Measurements from ENCODE around the gene KRTAP4-1.
"Not testable (repeated sequence)": the region's sequence is repeated elsewhere in the genome, so short reads cannot be mapped to it uniquely, and the experiment has no call there.

The KRTAP4-1 gene

DNA sequence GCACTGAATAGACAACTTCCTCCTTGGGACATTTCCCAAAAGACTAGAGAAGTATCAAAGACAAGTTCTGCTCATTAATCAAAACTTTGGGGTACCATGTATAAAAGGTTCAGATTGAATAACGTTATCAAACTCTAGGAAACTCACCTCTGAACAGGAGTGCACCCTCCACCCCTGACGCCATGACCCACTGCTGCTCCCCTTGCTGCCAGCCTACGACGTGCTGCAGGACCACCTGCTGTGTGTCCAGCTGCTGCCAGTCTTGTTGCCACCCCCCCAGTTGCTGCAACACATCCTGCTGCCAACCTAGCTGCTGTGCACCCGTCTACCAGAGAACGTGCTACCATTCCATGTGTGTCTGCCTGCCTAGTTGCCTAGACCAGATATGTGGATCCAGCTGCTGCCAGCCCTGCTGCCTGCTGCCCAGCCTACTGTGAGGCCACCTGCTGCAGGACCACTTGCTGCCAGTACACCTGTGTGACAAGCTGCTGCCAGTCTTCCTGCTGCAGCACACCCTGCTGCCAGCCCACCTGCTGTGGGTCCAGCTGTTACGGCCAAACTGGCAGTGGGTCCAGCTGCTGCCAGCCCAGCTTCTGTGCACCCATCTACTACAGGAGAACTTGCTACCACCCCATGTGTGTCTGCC lies 27.9 kb upstream of the KRTAP4-1 start:
- TF ChIP-seq, protein P1, sequence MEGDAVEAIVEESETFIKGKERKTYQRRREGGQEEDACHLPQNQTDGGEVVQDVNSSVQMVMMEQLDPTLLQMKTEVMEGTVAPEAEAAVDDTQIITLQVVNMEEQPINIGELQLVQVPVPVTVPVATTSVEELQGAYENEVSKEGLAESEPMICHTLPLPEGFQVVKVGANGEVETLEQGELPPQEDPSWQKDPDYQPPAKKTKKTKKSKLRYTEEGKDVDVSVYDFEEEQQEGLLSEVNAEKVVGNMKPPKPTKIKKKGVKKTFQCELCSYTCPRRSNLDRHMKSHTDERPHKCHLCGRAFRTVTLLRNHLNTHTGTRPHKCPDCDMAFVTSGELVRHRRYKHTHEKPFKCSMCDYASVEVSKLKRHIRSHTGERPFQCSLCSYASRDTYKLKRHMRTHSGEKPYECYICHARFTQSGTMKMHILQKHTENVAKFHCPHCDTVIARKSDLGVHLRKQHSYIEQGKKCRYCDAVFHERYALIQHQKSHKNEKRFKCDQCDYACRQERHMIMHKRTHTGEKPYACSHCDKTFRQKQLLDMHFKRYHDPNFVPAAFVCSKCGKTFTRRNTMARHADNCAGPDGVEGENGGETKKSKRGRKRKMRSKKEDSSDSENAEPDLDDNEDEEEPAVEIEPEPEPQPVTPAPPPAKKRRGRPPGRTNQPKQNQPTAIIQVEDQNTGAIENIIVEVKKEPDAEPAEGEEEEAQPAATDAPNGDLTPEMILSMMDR (IDR thresholded peaks at IDR 0.05; ENCODE audit: low read depth, low read length, missing control alignments): no peak
- DNase-seq (ENCODE audit: low read depth): no peak
- H3K4me3 ChIP-seq (ENCODE audit: low read depth, low read length): no peak overlapping the region

DNA sequence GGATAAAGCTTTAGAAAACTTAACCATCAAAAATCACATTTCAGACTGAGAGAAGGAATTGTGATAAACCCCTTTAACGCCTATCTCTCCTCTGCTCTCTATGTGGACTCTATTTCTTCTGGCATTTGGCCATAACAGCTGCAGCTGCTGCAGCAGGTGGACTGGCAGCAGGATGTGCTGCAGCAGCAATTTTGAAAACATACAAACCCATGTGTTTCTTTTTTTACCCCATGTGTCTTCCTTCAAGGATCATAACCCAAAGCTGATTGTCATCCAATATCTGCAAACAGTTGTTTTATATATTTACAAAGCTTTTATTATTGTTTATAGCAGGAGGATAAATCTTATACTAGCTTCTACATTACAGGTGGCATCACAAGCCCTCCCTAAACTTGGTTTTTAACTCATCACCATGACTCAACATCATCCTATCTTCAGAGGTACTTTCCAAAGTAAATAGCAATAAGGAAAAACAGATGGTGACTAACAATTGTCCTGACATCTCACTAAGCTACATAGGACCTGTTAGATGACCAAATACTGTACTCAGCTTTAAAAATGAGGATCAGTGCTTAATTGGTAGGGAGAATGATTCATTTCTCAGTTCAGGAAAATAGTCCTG lies 27.2 kb upstream of the KRTAP4-1 start:
- TF ChIP-seq, protein P1 (IDR thresholded peaks at IDR 0.05; ENCODE audit: low read depth, low read length, missing control alignments): no peak
- no peak for DNase-seq (ENCODE audit: low read depth)
- no peak overlapping the region for H3K4me3 ChIP-seq (ENCODE audit: low read depth, low read length)

DNA sequence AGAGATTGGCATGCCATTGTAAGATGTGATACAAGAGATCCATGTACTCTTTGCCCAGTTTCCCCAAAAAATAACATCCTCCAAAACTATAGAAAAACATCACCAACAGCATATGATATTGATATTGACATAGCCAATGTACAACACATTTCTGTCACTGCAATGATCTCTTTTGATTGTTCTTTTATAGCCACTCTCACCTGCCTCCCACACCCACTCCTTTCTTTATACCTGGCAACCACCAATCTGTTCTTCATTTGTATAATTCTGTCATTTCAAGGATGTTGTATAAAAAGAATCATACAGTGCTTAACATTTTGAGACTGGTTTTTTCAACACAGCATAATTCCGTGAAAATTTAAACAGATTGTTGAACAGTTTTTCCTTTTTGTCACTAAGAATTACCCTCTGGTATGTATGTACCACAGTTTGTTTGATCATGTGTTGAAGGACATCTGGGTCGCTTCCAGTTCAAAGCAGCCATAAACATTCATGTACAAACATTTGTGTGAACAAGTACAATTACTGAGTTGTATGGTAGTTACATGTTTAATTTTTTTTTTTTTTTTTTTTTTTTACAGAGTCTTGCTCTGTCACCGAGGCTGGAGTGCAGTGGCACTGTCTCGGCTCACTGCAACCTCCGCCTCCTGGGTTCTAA lies 14.8 kb upstream of the KRTAP4-1 start:
- TF ChIP-seq, protein P1 (IDR thresholded peaks at IDR 0.05; ENCODE audit: low read depth, low read length, missing control alignments): no peak

DNA sequence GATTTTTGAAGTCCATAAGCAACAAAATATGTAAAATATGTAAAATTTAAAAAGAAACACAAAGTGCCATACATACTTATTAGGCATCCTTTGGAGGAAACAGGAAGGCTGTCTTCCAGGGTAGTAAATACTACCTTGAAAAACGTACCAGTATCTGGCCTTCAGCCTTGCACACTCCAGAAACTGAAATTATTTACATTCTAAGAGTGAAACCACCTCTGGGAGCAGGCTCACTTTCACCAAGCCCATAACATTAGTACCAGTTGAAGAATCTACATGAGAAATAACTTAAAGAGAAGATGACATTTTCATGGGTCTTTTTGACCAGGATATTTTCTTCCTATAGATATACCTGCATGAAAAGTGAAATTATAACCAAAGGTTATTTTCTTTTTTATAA lies 11.4 kb upstream of the KRTAP4-1 start:
- TF ChIP-seq, protein P1 (IDR thresholded peaks at IDR 0.05; ENCODE audit: low read depth, low read length, missing control alignments): no peak
- no peak for DNase-seq (ENCODE audit: low read depth)
- no peak overlapping the region for H3K4me3 ChIP-seq (ENCODE audit: low read depth, low read length)

More for the DNA sequence above, 14.8 kb upstream of the KRTAP4-1 start:
- H3K4me3 ChIP-seq (ENCODE audit: low read depth, low read length): no peak overlapping the region
- no peak for DNase-seq (ENCODE audit: low read depth)

DNA sequence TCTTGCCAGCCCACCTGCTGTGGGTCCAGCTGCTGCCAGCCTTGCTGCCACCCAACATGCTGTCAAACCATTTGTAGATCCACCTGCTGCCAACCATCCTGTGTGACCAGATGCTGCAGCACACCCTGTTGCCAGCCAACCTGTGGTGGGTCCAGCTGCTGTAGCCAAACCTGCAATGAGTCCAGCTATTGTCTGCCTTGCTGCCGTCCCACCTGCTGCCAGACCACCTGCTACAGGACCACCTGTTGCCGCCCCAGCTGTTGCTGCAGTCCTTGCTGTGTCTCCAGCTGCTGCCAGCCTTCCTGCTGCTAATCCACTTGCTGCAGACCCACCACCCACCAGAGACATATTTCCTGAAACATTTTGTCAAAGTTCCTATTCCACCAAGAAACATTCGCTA lies 5.6 kb upstream of the KRTAP4-1 start:
- DNase-seq (ENCODE audit: low read depth): no peak
- no peak overlapping the region for H3K4me3 ChIP-seq (ENCODE audit: low read depth, low read length)

DNA sequence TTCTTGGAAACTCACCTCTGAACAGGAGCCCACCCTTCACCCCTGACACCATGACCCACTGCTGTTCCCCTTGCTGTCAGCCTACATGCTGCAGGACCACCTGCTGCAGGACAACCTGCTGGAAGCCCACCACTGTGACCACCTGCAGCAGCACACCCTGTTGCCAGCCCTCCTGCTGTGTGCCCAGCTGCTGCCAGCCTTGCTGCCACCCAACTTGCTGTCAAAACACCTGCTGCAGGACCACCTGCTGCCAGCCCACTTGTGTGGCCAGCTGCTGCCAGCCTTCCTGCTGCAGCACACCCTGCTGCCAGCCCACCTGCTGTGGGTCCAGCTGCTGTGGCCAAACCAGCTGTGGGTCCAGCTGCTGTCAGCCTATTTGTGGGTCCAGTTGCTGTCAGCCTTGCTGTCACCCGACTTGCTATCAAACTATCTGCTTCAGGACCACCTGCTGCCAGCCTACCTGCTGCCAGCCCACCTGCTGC lies 5.2 kb upstream of the KRTAP4-1 start, which contains the start of gene KRTAP9-1:
KRTAP9-1 (plus strand) TSS at position 51 of the 482 bp plus-strand sequence; CDS start at position 51, 0 bp downstream.
- not testable (repeated sequence) for H3K4me3 ChIP-seq (ENCODE audit: low read depth, low read length)

More for the DNA sequence above, 5.6 kb upstream of the KRTAP4-1 start:
- TF ChIP-seq, protein P1 (IDR thresholded peaks at IDR 0.05; ENCODE audit: low read depth, low read length, missing control alignments): no peak

DNA sequence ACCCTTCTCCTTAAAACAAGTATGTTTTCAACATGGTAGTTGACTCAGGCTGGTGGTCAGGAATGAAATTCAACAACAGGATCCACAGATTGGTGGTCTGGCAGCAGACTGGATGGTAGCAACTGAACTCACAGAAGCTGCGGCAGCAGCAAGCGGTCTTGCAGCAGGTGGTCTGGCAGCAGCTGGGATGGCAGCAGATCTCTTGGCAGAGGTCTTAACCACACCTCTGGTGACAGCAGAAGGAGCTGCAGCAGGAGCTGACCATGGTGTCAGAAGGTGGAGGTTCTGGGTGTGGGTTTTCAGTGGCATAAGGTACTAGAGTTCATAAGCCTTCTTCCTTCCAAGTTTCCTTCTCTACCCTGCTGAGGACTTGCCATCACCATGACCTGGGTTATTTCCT lies 2.2 kb upstream of the KRTAP4-1 start:
- H3K4me3 ChIP-seq (ENCODE audit: low read depth, low read length): no peak overlapping the region
- no peak for DNase-seq (ENCODE audit: low read depth)
- TF ChIP-seq, protein P1 (IDR thresholded peaks at IDR 0.05; ENCODE audit: low read depth, low read length, missing control alignments): no peak

More for the DNA sequence above, 5.2 kb upstream of the KRTAP4-1 start, which contains the start of gene KRTAP9-1:
- DNase-seq (ENCODE audit: low read depth): not testable (repeated sequence)

All from GM12864 (cell line).